Trophoblast cell (in vitro differentiated cells and primary cell): Measurements from ENCODE around the gene HK2.

Experiments
- DNase-seq, 2 donors: peaks; one replicate each; pipeline ENCODE4 v3.0.0-alpha.2; 2016
- H2AFZ ChIP-seq: 2 replicates; pipeline ENCODE4 v1.6.1; 2013; ENCODE audit warnings: low read length, moderate library complexity, mild to moderate bottlenecking; ENCODE audit not compliant: insufficient read depth, poor library complexity
- H2AK5ac ChIP-seq: 2 replicates; pipeline ENCODE4 v1.6.1; 2013; ENCODE audit warnings: mild to moderate bottlenecking, low read length
- H2BK120ac ChIP-seq: 2 replicates; pipeline ENCODE4 v1.6.1; 2013; ENCODE audit warnings: low read length, mild to moderate bottlenecking, moderate library complexity; ENCODE audit not compliant: insufficient read depth, poor library complexity
- H2BK12ac ChIP-seq: 2 replicates; pipeline ENCODE4 v1.6.1; 2013; ENCODE audit warnings: mild to moderate bottlenecking, low read length, moderate library complexity
- H2BK5ac ChIP-seq: 2 replicates; pipeline ENCODE4 v1.6.1; 2013; ENCODE audit warnings: low read length, low read depth, moderate library complexity, mild to moderate bottlenecking; ENCODE audit not compliant: poor library complexity
- H3K14ac ChIP-seq: 2 replicates; pipeline ENCODE4 v1.6.1; 2013; ENCODE audit warnings: mild to moderate bottlenecking, low read length
- H3K18ac ChIP-seq: 2 replicates; pipeline ENCODE4 v1.6.1; 2013; ENCODE audit warnings: mild to moderate bottlenecking, low read length
- H3K23ac ChIP-seq: 2 replicates; pipeline ENCODE4 v1.6.1; 2013; ENCODE audit warnings: low read length
- H3K27ac ChIP-seq: 2 replicates; pipeline ENCODE4 v1.5.1; 2013; ENCODE audit warnings: low read depth, mild to moderate bottlenecking, inconsistent platforms, low read length, moderate library complexity
- H3K27me3 ChIP-seq: 2 replicates; pipeline ENCODE4 v1.6.1; 2013; ENCODE audit warnings: inconsistent platforms, mild to moderate bottlenecking, low read length, moderate library complexity; ENCODE audit not compliant: insufficient read depth
- H3K36me3 ChIP-seq, 2 experiments: 1 replicate in 1 of 2; 2 replicates in 1 of 2; pipeline ENCODE4 v1.6.1; 2013; ENCODE audit warnings: low read length in 2 of 2, mild to moderate bottlenecking in 2 of 2, moderate library complexity in 1 of 2; ENCODE audit not compliant: insufficient read depth in 2 of 2, control insufficient read depth in 1 of 2
- H3K4ac ChIP-seq: 2 replicates; pipeline ENCODE4 v1.6.1; 2013; ENCODE audit warnings: low read depth, mild to moderate bottlenecking, low read length, moderate library complexity
- H3K4me1 ChIP-seq, 2 experiments: 1 replicate in 1 of 2; 2 replicates in 1 of 2; pipeline ENCODE4 v1.6.1; 2013; ENCODE audit warnings: low read length in 2 of 2, mild to moderate bottlenecking in 2 of 2, moderate library complexity in 1 of 2; ENCODE audit not compliant: insufficient read depth in 2 of 2, control insufficient read depth in 1 of 2
- H3K4me2 ChIP-seq: 2 replicates; pipeline ENCODE4 v1.6.1; 2013; ENCODE audit warnings: inconsistent platforms, mild to moderate bottlenecking, low read length, moderate library complexity
- H3K4me3 ChIP-seq: 2 replicates; pipeline ENCODE4 v1.5.1; 2013; ENCODE audit warnings: mild to moderate bottlenecking, low read depth, low read length, inconsistent platforms
- H3K79me1 ChIP-seq: one replicate; pipeline ENCODE4 v1.6.1; 2013; ENCODE audit warnings: low read length
- H3K79me2 ChIP-seq: 2 replicates; pipeline ENCODE4 v1.6.1; 2013; ENCODE audit warnings: low read length, mild to moderate bottlenecking; ENCODE audit not compliant: control insufficient read depth, insufficient read depth, poor library complexity
- H3K9ac ChIP-seq: 2 replicates; pipeline ENCODE4 v1.6.1; 2013; ENCODE audit warnings: mild to moderate bottlenecking, low read length
- H3K9me3 ChIP-seq: 2 replicates; pipeline ENCODE4 v1.6.1; 2013; ENCODE audit warnings: low read depth, mild to moderate bottlenecking, control low read depth, inconsistent platforms, low read length; ENCODE audit not compliant: insufficient read depth
- H4K12ac ChIP-seq: 2 replicates; pipeline ENCODE4 v1.6.1; 2013; ENCODE audit warnings: low read depth, mild to moderate bottlenecking, low read length, moderate library complexity
- H4K8ac ChIP-seq: 2 replicates; pipeline ENCODE4 v1.6.1; 2013; ENCODE audit warnings: low read depth, mild to moderate bottlenecking, low read length, moderate library complexity
- H4K91ac ChIP-seq: one replicate; pipeline ENCODE4 v1.6.1; 2013; ENCODE audit warnings: low read depth, mild to moderate bottlenecking, low read length, moderate library complexity
- WGBS: extraction: QIAGEN DNeasy Blood & Tissue Kit; methylation state at CpG from one replicate; pipeline ENCODE4 v1.1.7; 2013; ENCODE audit warnings: missing lambda C conversion rate; ENCODE audit not compliant: insufficient read length, insufficient coverage; ENCODE audit errors: extremely low coverage; 5-methylcytosine and 5-hydroxymethylcytosine counted together

Gene HK2

GRCh38 chr2:74871414-74871813, 37.5 kb downstream of the HK2 start:
- H2AK5ac ChIP-seq = no peak overlapping the region
- H3K27me3 ChIP-seq = no peaks in the 10 kb centered on the region
- no peak overlapping the region for H4K8ac ChIP-seq
- no peak for DNase-seq
- H3K9ac ChIP-seq = no peak overlapping the region
- H3K27ac ChIP-seq = no peak overlapping the region
- H3K4ac ChIP-seq = no peak overlapping the region
- H3K4me3 ChIP-seq = no peak overlapping the region
- H3K23ac ChIP-seq = no peak overlapping the region
- H2BK120ac ChIP-seq = no peak overlapping the region
- no peak overlapping the region for H3K4me2 ChIP-seq
- no peaks in the 10 kb centered on the region for H3K9me3 ChIP-seq
- H2AFZ ChIP-seq = no peak overlapping the region
- no peak overlapping the region for H4K91ac ChIP-seq
- no peak overlapping the region for H2BK5ac ChIP-seq
- H3K36me3 ChIP-seq = peaks cover 4 to 7% of the 10 kb centered on the region in 2 experiments
- no CpG with 5 or more reads among the region's 6 CpGs for WGBS
- H4K12ac ChIP-seq = no peak overlapping the region
- H3K79me1 ChIP-seq = no peaks in the 10 kb centered on the region
- H3K14ac ChIP-seq = no peak overlapping the region
- H2BK12ac ChIP-seq = no peak overlapping the region
- H3K18ac ChIP-seq = no peak overlapping the region
- H3K79me2 ChIP-seq = no peaks in the 10 kb centered on the region
- peaks cover 7 to 11% of the 10 kb centered on the region in 2 experiments for H3K4me1 ChIP-seq

DNA sequence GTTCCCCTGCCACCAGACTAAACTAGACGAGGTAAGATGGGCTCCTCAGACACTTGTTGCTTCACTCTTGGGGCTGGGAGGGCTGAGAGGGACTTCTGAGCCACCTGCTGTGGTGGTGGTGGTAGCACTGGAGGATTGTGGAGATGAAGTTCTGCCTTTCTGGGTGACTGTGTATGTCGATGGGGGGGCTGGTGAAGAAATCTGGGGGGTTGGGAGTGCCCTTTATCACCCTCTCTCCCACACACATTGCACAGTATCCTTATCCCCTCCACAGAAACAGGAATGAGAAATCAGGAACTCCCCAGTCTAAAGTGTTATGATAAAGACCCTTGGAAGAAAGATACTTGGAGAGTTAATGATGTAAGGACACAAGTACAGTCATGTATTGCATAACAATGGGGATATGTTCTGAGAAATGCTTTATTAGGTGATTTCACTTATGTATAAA, 38.5 kb downstream of the HK2 start:
- no peak overlapping the region for H2BK5ac ChIP-seq
- H2BK12ac ChIP-seq = no peak overlapping the region
- no peaks in the 10 kb centered on the region for H3K9me3 ChIP-seq
- no peak overlapping the region for H3K4me2 ChIP-seq
- H3K79me2 ChIP-seq = no peaks in the 10 kb centered on the region
- WGBS = no CpG with 5 or more reads among the region's 2 CpGs
- H3K27ac ChIP-seq = no peak overlapping the region
- H4K12ac ChIP-seq = no peak overlapping the region
- no peak overlapping the region for H3K4ac ChIP-seq
- no peak overlapping the region for H2AK5ac ChIP-seq
- peaks cover 4 to 8% of the 10 kb centered on the region in 2 experiments for H3K4me1 ChIP-seq
- H3K4me3 ChIP-seq = no peak overlapping the region
- H3K23ac ChIP-seq = no peak overlapping the region
- no peak overlapping the region for H3K18ac ChIP-seq
- no peak overlapping the region for H3K9ac ChIP-seq
- no peaks in the 10 kb centered on the region for H3K79me1 ChIP-seq
- H3K14ac ChIP-seq = no peak overlapping the region
- H4K91ac ChIP-seq = no peak overlapping the region
- H3K27me3 ChIP-seq = no peaks in the 10 kb centered on the region
- DNase-seq = no peak
- H3K36me3 ChIP-seq = peaks cover 10 to 14% of the 10 kb centered on the region in 2 experiments
- H2BK120ac ChIP-seq = no peak overlapping the region
- no peak overlapping the region for H4K8ac ChIP-seq
- no peak overlapping the region for H2AFZ ChIP-seq

DNA sequence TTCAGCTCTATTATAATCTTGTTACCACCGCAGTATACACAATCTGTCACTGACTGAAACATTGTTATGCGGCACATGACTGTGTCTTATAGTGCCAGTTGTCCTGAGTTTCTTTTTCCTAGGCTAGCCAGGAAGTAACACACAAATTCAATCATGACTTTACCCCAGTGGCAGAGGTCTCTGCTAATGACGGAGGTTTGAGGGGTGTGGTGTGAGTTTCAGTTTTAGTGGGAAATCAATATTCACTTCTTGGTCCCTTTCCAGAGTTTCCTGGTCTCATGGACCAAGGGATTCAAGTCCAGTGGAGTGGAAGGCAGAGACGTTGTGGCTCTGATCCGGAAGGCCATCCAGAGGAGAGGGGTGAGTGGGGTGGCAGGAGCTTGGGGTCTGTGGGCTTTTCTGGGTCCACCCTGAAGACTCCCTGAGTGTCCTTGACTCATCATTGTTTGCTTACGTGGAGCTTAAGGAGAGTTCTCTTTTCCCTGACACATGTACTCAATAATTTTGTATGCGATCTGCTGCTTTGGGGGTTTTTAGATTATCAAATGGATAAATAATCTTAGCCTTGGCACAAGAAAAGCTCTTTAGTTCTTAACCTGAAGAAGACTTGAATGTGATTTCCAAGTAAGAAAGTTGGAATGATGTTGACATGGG, 39.2 kb downstream of the HK2 start:
- Histone ChIP-seq H3K79me2 (no peaks in the 10 kb centered on the region), H3K27ac (no peak overlapping the region), H4K12ac (no peak overlapping the region), H3K14ac (no peak overlapping the region), H3K36me3 (peaks cover 11 to 16% of the 10 kb centered on the region in 2 experiments), H2BK12ac (no peak overlapping the region), H4K91ac (no peak overlapping the region), H3K9me3 (no peaks in the 10 kb centered on the region), H3K27me3 (no peaks in the 10 kb centered on the region), H2BK120ac (no peak overlapping the region), H4K8ac (no peak overlapping the region), H3K4ac (no peak overlapping the region), H3K23ac (no peak overlapping the region), H3K4me3 (no peak overlapping the region), H2AK5ac (no peak overlapping the region), H2AFZ (no peak overlapping the region), H3K79me1 (no peaks in the 10 kb centered on the region), H3K4me1 (peaks cover 0 to 1% of the 10 kb centered on the region in 2 experiments), H3K9ac (no peak overlapping the region), H3K18ac (no peak overlapping the region), H3K4me2 (no peak overlapping the region), H2BK5ac (no peak overlapping the region)
- no peak for DNase-seq
- no CpG with 5 or more reads among the region's 7 CpGs for WGBS

DNA sequence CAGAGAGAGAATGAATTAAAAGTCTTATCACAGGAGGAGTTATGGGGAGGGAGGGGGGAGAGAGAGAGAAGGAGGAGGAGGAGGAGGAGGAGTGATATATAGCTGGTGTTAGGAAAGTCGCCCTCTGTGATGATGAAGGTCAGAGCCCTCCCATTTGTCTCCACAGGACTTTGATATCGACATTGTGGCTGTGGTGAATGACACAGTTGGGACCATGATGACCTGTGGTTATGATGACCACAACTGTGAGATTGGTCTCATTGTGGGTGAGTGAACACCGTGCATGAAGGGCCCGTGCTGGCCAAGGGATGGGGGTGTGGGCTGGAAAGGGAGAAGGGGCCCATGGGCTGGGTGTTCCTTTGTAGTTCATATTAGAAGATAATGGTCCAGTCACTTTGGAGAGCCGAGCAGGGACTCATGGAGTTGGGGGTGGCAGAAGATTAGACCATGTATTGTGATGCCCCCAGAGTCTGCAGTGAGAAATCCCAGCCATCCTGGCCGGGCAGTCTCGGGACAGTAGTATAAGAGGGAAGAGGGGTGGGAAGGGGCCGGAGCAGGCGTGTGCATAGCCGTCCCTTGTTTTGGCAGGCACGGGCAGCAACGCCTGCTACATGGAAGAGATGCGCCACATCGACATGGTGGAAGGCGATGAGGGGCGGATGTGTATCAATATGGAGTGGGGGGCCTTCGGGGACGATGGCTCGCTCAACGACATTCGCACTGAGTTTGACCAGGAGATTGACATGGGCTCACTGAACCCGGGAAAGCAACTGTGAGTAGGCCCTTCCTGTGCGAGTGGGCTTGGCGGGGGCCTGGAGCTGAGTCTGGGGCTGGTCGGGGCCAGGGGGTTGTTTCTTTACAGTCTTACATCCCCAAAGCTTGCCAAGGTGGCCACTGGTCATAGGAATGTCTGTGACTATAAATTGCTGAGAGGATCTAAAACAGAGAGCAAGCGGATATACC, 40.0 kb downstream of the HK2 start:
- H3K18ac ChIP-seq = no peak overlapping the region
- H4K8ac ChIP-seq = no peak overlapping the region
- no peak overlapping the region for H4K91ac ChIP-seq
- H2BK5ac ChIP-seq = no peak overlapping the region
- H2AK5ac ChIP-seq = no peak overlapping the region
- H3K4me3 ChIP-seq = no peak overlapping the region
- no peaks in the 10 kb centered on the region for H3K27me3 ChIP-seq
- no peak overlapping the region for H3K14ac ChIP-seq
- no peak overlapping the region for H2BK12ac ChIP-seq
- no peak overlapping the region for H2AFZ ChIP-seq
- H3K27ac ChIP-seq = no peak overlapping the region
- H4K12ac ChIP-seq = no peak overlapping the region
- no peaks in the 10 kb centered on the region for H3K79me2 ChIP-seq
- H3K9me3 ChIP-seq = no peaks in the 10 kb centered on the region
- no CpG with 5 or more reads among the region's 26 CpGs for WGBS
- H2BK120ac ChIP-seq = no peak overlapping the region
- peaks cover 19 to 24% of the 10 kb centered on the region in 2 experiments for H3K36me3 ChIP-seq
- no peak overlapping the region for H3K23ac ChIP-seq
- H3K4me2 ChIP-seq = no peak overlapping the region
- no peak for DNase-seq
- no peak overlapping the region for H3K4ac ChIP-seq
- H3K9ac ChIP-seq = no peak overlapping the region
- H3K4me1 ChIP-seq = no peaks in the 10 kb centered on the region
- no peaks in the 10 kb centered on the region for H3K79me1 ChIP-seq
